Stromal cell of bone marrow (primary cell): ENCODE results near the gene PDE9A.

Source experiments
- DNase-seq: peaks from one replicate; pipeline ENCODE4 v3.0.0-alpha.2; 2012; ENCODE audit warnings: low read depth

The PDE9A gene

GRCh38 chr21:42672699-42673458, 19.5 kb downstream of the PDE9A start:
- DNase-seq = no peak

GRCh38 chr21:42673633-42674328, 20.4 kb downstream of the PDE9A start:
- no peak for DNase-seq

- DNase-seq = no peak
These were observed 21.0 kb downstream of the PDE9A start for GRCh38 chr21:42674351-42674940.

GRCh38 chr21:42675403-42675802, 22.0 kb downstream of the PDE9A start:
- no peak for DNase-seq

- no peak for DNase-seq
These were observed 23.4 kb downstream of the PDE9A start for GRCh38 chr21:42676808-42677207.

- peak; percentile 39 for DNase-seq
These were observed 24.2 kb downstream of the PDE9A start for GRCh38 chr21:42677339-42678321.

- DNase-seq = no peak
These were observed 25.3 kb downstream of the PDE9A start for GRCh38 chr21:42678618-42679295.

- no peak for DNase-seq
These were observed 26.1 kb downstream of the PDE9A start for GRCh38 chr21:42679319-42680057.

- DNase-seq = no peak
These were observed 26.6 kb downstream of the PDE9A start for GRCh38 chr21:42680058-42680330.

GRCh38 chr21:42680429-42680828, 27.0 kb downstream of the PDE9A start:
- no peak for DNase-seq

- DNase-seq = no peak
These were observed 28.1 kb downstream of the PDE9A start for GRCh38 chr21:42681296-42682206.

GRCh38 chr21:42682661-42683210, 29.3 kb downstream of the PDE9A start:
- no peak for DNase-seq

- DNase-seq = no peak
These were observed 30.1 kb downstream of the PDE9A start for GRCh38 chr21:42683371-42684108.

- DNase-seq = no peak
These were observed 30.9 kb downstream of the PDE9A start for GRCh38 chr21:42684109-42684916.

- DNase-seq = no peak
These were observed 31.6 kb downstream of the PDE9A start for GRCh38 chr21:42685036-42685435.

GRCh38 chr21:42685954-42686500, 32.6 kb downstream of the PDE9A start:
- no peak for DNase-seq

- DNase-seq = no peak
These were observed 34.4 kb downstream of the PDE9A start for GRCh38 chr21:42687796-42688195.
